K562 (cell line): ENCODE measurements around the gene SEH1L. TPM values are rescaled to one million over a fixed set of nuclear protein-coding genes. Genes with fewer than 3 reads are reported as not detected.
A peak's percentile ranks its signal among the peaks of the same experiment; 100 is the strongest.

Experiments used
- ATAC-seq: fragments of 200-7000 bp; cut with Tn5 transposase; 3 replicates; pipeline ENCODE4 v1.9.1; 2020; ENCODE audit warnings: moderate library complexity
- BruUV-seq: library from RNA; stranded (reverse); fragments of 400-500 nt; replicated peaks from 2 replicates; lab custom pipeline; 2021; lab: Mats Ljungman, UMichigan
- CTCF ChIA-PET: fragments of 300-600 bp; formaldehyde crosslinking; extraction: SDS; loops from one replicate; lab custom pipeline; 2021; ENCODE audit warnings: low intra/inter-chr PET ratio; lab: Yijun Ruan, JAX
- POLR2A ChIA-PET: fragments of 300-600, 350-650 bp; sonication (Branson Sonifier 250); formaldehyde crosslinking; extraction: SDS; loops from one replicate; lab custom pipeline; 2021; ENCODE audit warnings: antibody characterized with exemption, inconsistent platforms; lab: Yijun Ruan, JAX
- DNase-seq, 4 experiments: peaks; one replicate each; pipeline versions ENCODE4 v3.0.0 to v3.0.0-alpha.2; 2011 to 2018; ENCODE audit warnings: low spot score in 3 of 4, mixed read lengths in 3 of 4; ENCODE audit errors: extremely low read depth in 1 of 4
- FAIRE-seq: peaks from 2 replicates; lab custom pipeline; 2011; peaks lifted over from hg19 to GRCh38; lab: Jason Lieb, UNC
- H2AFZ ChIP-seq: 2 replicates; pipeline ENCODE4 v1.6.0; 2011; ENCODE audit warnings: low read depth, low read length, control low read depth, inconsistent platforms
- H3K27ac ChIP-seq: fragments of 200-600 bp; 3 replicates; pipeline ENCODE4 v1.8.0; 2011; ENCODE audit warnings: low read depth, mild to moderate bottlenecking, control low read depth, inconsistent platforms, low read length, moderate library complexity, mixed read lengths; ENCODE audit errors: extremely low read depth
- H3K27me3 ChIP-seq, 2 experiments: fragments of 300-600 bp in 1 of 2; 2 replicates in 1 of 2; 3 replicates in 1 of 2; pipeline versions ENCODE4 v1.6.0 to v1.8.0; 2011; ENCODE audit warnings: inconsistent platforms in 2 of 2, low read length in 2 of 2, mild to moderate bottlenecking in 1 of 2, mixed read lengths in 1 of 2, moderate library complexity in 1 of 2; ENCODE audit not compliant: control insufficient read depth in 2 of 2, insufficient read depth in 2 of 2
- H3K36me3 ChIP-seq: fragments of 300-600 bp; 3 replicates; pipeline ENCODE4 v1.8.0; 2011; ENCODE audit warnings: mild to moderate bottlenecking, low read length, inconsistent platforms; ENCODE audit not compliant: control insufficient read depth, insufficient read depth
- H3K4me1 ChIP-seq, 2 experiments: fragments of 200-600 bp in 1 of 2; replicated peaks in 1 of 2; 2 replicates in 1 of 2; 3 replicates in 1 of 2; pipeline versions ENCODE4 v1.5.1 to v1.8.0; 2011; ENCODE audit warnings: inconsistent platforms in 2 of 2, low read length in 2 of 2, mild to moderate bottlenecking in 1 of 2, mixed read lengths in 1 of 2, moderate library complexity in 1 of 2; ENCODE audit not compliant: control insufficient read depth in 2 of 2, insufficient read depth in 2 of 2
- H3K4me2 ChIP-seq: 2 replicates; pipeline ENCODE4 v1.6.1; 2011; ENCODE audit warnings: low read length, control low read depth, inconsistent platforms, mixed read lengths; ENCODE audit not compliant: insufficient read depth
- H3K4me3 ChIP-seq: fragments of 200-600 bp; sonication (generic), shearing (Covaris generic); 2 replicates; pipeline ENCODE4 v1.5.1; 2016; ENCODE audit warnings: control low read depth, inconsistent platforms
- H3K79me2 ChIP-seq: fragments of 200-600 bp; 3 replicates; pipeline ENCODE4 v1.8.0; 2011; ENCODE audit warnings: low read length, inconsistent platforms; ENCODE audit not compliant: control insufficient read depth, insufficient read depth
- H3K9ac ChIP-seq, 2 experiments: 2 replicates each; pipeline versions ENCODE4 v1.6.0 to v1.6.1; 2011; ENCODE audit warnings: low read depth in 2 of 2, low read length in 2 of 2, control low read depth in 1 of 2, inconsistent platforms in 1 of 2, mild to moderate bottlenecking in 1 of 2, mixed read lengths in 1 of 2; ENCODE audit not compliant: insufficient read depth in 1 of 2
- H3K9me1 ChIP-seq: one replicate; pipeline ENCODE4 v1.6.0; 2011; ENCODE audit warnings: inconsistent platforms, mild to moderate bottlenecking, low read length, moderate library complexity; ENCODE audit not compliant: control insufficient read depth, insufficient read depth
- H3K9me3 ChIP-seq: replicated peaks from 2 replicates; pipeline ENCODE4 v1.5.1; 2011; ENCODE audit warnings: low read depth, low read length, inconsistent platforms; ENCODE audit not compliant: control insufficient read depth, insufficient read depth
- H4K20me1 ChIP-seq: replicated peaks from 2 replicates; pipeline ENCODE4 v1.6.1; 2011; ENCODE audit warnings: low read length, inconsistent platforms, mixed read lengths; ENCODE audit not compliant: control insufficient read depth, insufficient read depth
- PRMT5 ChIP-seq: sonication (generic); formaldehyde crosslinking; IDR thresholded peaks from 2 replicates; pipeline ENCODE4 v1.5.0; 2020; ENCODE audit warnings: missing genetic modification reagents
- STAT5A ChIP-seq: IDR thresholded peaks from 2 replicates; pipeline ENCODE4 v1.6.1; 2012; ENCODE audit warnings: low read length, inconsistent platforms, borderline replicate concordance
- TCF7 ChIP-seq: sonication (generic); IDR thresholded peaks from 2 replicates; pipeline ENCODE4 v1.6.1; 2016; ENCODE audit warnings: antibody characterized with exemption, borderline replicate concordance
- ZNF224 ChIP-seq: sonication (generic); formaldehyde crosslinking; IDR thresholded peaks from 2 replicates; pipeline ENCODE4 v1.8.0; 2022; ENCODE audit warnings: mild to moderate bottlenecking, missing genetic modification reagents
- ZNF444 ChIP-seq: fragments of 250-450 bp; sonication (Bioruptor Pico); IDR thresholded peaks from 2 replicates; pipeline ENCODE4 v1.4.0; 2020; ENCODE audit warnings: mild to moderate bottlenecking, moderate library complexity
- ZNF695 ChIP-seq: fragments of 450-650 bp; formaldehyde crosslinking; IDR thresholded peaks from 2 replicates; pipeline ENCODE4 v1.4.0; 2020; ENCODE audit warnings: mild to moderate bottlenecking, moderate library complexity
- ZNF79 ChIP-seq: fragments of 250-450 bp; sonication (Bioruptor Pico); IDR thresholded peaks from 2 replicates; pipeline ENCODE4 v1.4.0; 2020; ENCODE audit warnings: low read depth, mild to moderate bottlenecking, moderate library complexity
- WGBS: fragments of 100-300 bp; shearing (Covaris generic); methylation state at CpG from one replicate; pipeline ENCODE4 v1.1.6; 2016; ENCODE audit warnings: low coverage, mixed read lengths; ENCODE audit not compliant: insufficient coverage; ENCODE audit errors: missing lambda C conversion rate; 5-methylcytosine and 5-hydroxymethylcytosine counted together
- in situ Hi-C: fragments of 300-500 bp; cut with MboI; formaldehyde crosslinking; loops from 4 replicates; pipeline ENCODE4 v1.15.0; 2018; ENCODE audit warnings: inconsistent platforms, mixed read lengths
- intact Hi-C: fragments of 100-400 bp; cut with micrococcal nuclease; formaldehyde crosslinking; loops from 2 replicates; pipeline ENCODE4 v1.14.2; 2022
- polyA plus RNA-seq, 8 experiments: library from polyadenylated mRNA; depleted of rRNA in 4 of 8; stranded (reverse) in 5 of 8; unstranded in 3 of 8; fragments of >200 nt; fragmentation: Nextera tagmentation in 2 of 8; fragmentation: Illumina TruSeq in 1 of 8; extraction: Ambion mirVana in 2 of 8; extraction: Trizol in 1 of 8; gene quantifications; 2 replicates each; pipeline versions ENCODE4 v1.2.1 to v1.2.3, GENCODE V29; 2011 to 2014; ENCODE audit warnings: inconsistent platforms in 1 of 8, missing spikeins in 1 of 8
- total RNA-seq, 7 experiments: library from RNA; depleted of rRNA in 6 of 7; stranded (reverse); fragments of >200 nt in 6 of 7; fragmentation: Illumina TruSeq in 2 of 7; extraction: Trizol in 2 of 7; gene quantifications; 2 replicates each; pipeline versions ENCODE4 v1.2.1 to v1.2.3, GENCODE V29; 2011 to 2021; ENCODE audit warnings: low replicate concordance in 1 of 7

The SEH1L gene
- total and polyA plus RNA-seq, 9 of the 15 experiments (the other 6 are each of a cell fraction or from before 2014, with no cell fraction given) = 62.2 to 180 (median 108) TPM

GRCh38 chr18:12929477-12930083 is 18.2 kb upstream of the SEH1L start:
- Histone ChIP-seq H3K4me3 (no peak overlapping the region), H3K27ac (no peak overlapping the region), H4K20me1 (no peaks in the 10 kb centered on the region), H3K27me3 (no peaks in the 10 kb centered on the region), H3K36me3 (no peaks in the 10 kb centered on the region), H3K4me2 (no peak overlapping the region), H2AFZ (peak overlapping the region; percentile 32; the same call in 1 of the 2 replicates), H3K79me2 (no peaks in the 10 kb centered on the region), H3K9ac (no peak overlapping the region), H3K9me3 (no peaks in the 10 kb centered on the region), H3K9me1 (no peaks in the 10 kb centered on the region), H3K4me1 (no peaks in the 10 kb centered on the region)
- in situ Hi-C loops = loop anchor here (5.0 kb wide), 1 partner anchor 182 kb away; no protein-coding TSS in a partner anchor
- POLR2A ChIA-PET = interaction anchor here (0.6 to 1.1 kb wide), 2 partner anchors 14 to 46 kb away, joined by 3 to 6 read pairs; partner anchors contain the start of gene PTPN2
- TF ChIP-seq PRMT5 (no peak), STAT5A (no peak), ZNF695 (no peak), TCF7 (no peak), ZNF444 (no peak)
- no peak for DNase-seq
- CTCF ChIA-PET = no interaction called here
- ATAC-seq = no peak
- whole genome bisulfite sequencing = 39% methylated on average over 5 of the region's 5 CpGs
- intact Hi-C loops = loop anchor here (5.0 kb wide), 1 partner anchor 537 kb away; no protein-coding TSS in a partner anchor
- no peak for FAIRE-seq
- no TSS peak for BruUV-seq

- Histone ChIP-seq H3K79me2 (no peaks in the 10 kb centered on the region), H3K9me1 (no peaks in the 10 kb centered on the region), H3K9me3 (no peaks in the 10 kb centered on the region), H3K27ac (no peak overlapping the region), H3K9ac (no peak overlapping the region), H3K4me2 (no peak overlapping the region), H3K36me3 (no peaks in the 10 kb centered on the region), H2AFZ (no peak overlapping the region), H4K20me1 (no peaks in the 10 kb centered on the region), H3K4me3 (no peak overlapping the region), H3K27me3 (no peaks in the 10 kb centered on the region), H3K4me1 (no peaks in the 10 kb centered on the region)
- CTCF ChIA-PET = no interaction called here
- BruUV-seq = no TSS peak
- DNase-seq (no peak), ATAC-seq (no peak), FAIRE-seq (no peak)
- WGBS = 41% methylated on average over 3 of the region's 3 CpGs
- in situ Hi-C loops = loop anchor here (5.0 kb wide), 1 partner anchor 183 kb away; no protein-coding TSS in a partner anchor
- intact Hi-C loops = loop anchor here (5.0 kb wide), 1 partner anchor 538 kb away; no protein-coding TSS in a partner anchor
- POLR2A ChIA-PET = interaction anchor here (0.6 to 1.2 kb wide), 2 partner anchors 67 to 229 kb away, joined by 3 to 4 read pairs; no protein-coding TSS in a partner anchor
- TF ChIP-seq ZNF224 (no peak), ZNF79 (CRISPR knock-in tag) (no peak)
These were observed 17.4 kb upstream of the SEH1L start for GRCh38 chr18:12930376-12930775.
